Endodermal cell (in vitro differentiated cells): ENCODE measurements around the gene LSM4. TPM values are rescaled to one million over a fixed set of nuclear protein-coding genes. Genes with fewer than 3 reads are reported as not detected.

ENCODE experiments used
- DNase-seq: peaks from one replicate; pipeline ENCODE4 v3.0.0-alpha.2; 2017
- H3K27ac ChIP-seq: 2 replicates; pipeline ENCODE4 v1.5.1; 2013; ENCODE audit warnings: mild to moderate bottlenecking, low read depth, low read length, moderate library complexity
- H3K27me3 ChIP-seq: 2 replicates; pipeline ENCODE4 v1.6.1; 2013; ENCODE audit warnings: mild to moderate bottlenecking, low read length, moderate library complexity; ENCODE audit not compliant: insufficient read depth, control insufficient read depth, poor library complexity, severe bottlenecking
- H3K36me3 ChIP-seq: 2 replicates; pipeline ENCODE4 v1.7.0; 2013; ENCODE audit warnings: mild to moderate bottlenecking, low read length, moderate library complexity; ENCODE audit not compliant: control insufficient read depth, insufficient read depth
- H3K4me1 ChIP-seq: one replicate; pipeline ENCODE4 v1.7.0; 2013; ENCODE audit warnings: low read length; ENCODE audit not compliant: control insufficient read depth, insufficient read depth
- H3K4me3 ChIP-seq: 2 replicates; pipeline ENCODE4 v1.5.1; 2013; ENCODE audit warnings: mild to moderate bottlenecking, low read length, moderate library complexity
- H3K9ac ChIP-seq: 2 replicates; pipeline ENCODE4 v1.6.1; 2013; ENCODE audit warnings: mild to moderate bottlenecking, low read length, moderate library complexity; ENCODE audit not compliant: poor library complexity, severe bottlenecking; ENCODE audit errors: extremely low read depth
- H3K9me3 ChIP-seq: 2 replicates; pipeline ENCODE4 v1.6.1; 2013; ENCODE audit warnings: mild to moderate bottlenecking, low read length, moderate library complexity; ENCODE audit not compliant: control insufficient read depth
- H3K27ac Mint-ChIP-seq: 2 replicates; pipeline ENCODE4 v1.8.0; 2020; ENCODE audit warnings: mixed read lengths
- H3K27me3 Mint-ChIP-seq: 2 replicates; pipeline ENCODE4 v1.8.0; 2021; ENCODE audit warnings: mild to moderate bottlenecking, mixed read lengths; ENCODE audit not compliant: insufficient read depth
- H3K36me3 Mint-ChIP-seq: 2 replicates; pipeline ENCODE4 v1.8.0; 2020; ENCODE audit warnings: low read depth, mixed read lengths
- H3K4me1 Mint-ChIP-seq: 2 replicates; pipeline ENCODE4 v1.8.0; 2020; ENCODE audit warnings: mixed read lengths
- H3K4me3 Mint-ChIP-seq: 2 replicates; pipeline ENCODE4 v1.8.0; 2020; ENCODE audit warnings: mild to moderate bottlenecking, moderate library complexity, mixed read lengths
- H3K9me3 Mint-ChIP-seq: 2 replicates; pipeline ENCODE4 v1.8.0; 2020; ENCODE audit warnings: mild to moderate bottlenecking, mixed read lengths
- WGBS, 2 experiments: methylation state at CpG; one replicate each; pipeline versions ENCODE4 v1.1.5 to v1.1.7; 2013; ENCODE audit warnings: missing lambda C conversion rate in 2 of 2, mixed read lengths in 1 of 2; ENCODE audit not compliant: insufficient coverage in 1 of 2, insufficient read length in 1 of 2; 5-methylcytosine and 5-hydroxymethylcytosine counted together
- total RNA-seq, 2 donors: library from RNA; stranded (reverse); fragmentation: NEBNext Ultra II Directional in 1 of 2; extraction: Animal tissue kit (Norgen Biotek cat#: 25700) in 1 of 2; gene quantifications; 2 replicates in 1 of 2; 3 replicates in 1 of 2; pipeline ENCODE4 v1.2.1, GENCODE V29; 2021
- TF ChIP-seq, protein P1 (sequence below): fragments of 200-600 bp; sonication (generic); conservative IDR thresholded peaks from 2 replicates; pipeline ENCODE4 v1.5.0; 2021; ENCODE audit warnings: antibody characterized with exemption, mild to moderate bottlenecking

LSM4 gene
- total RNA-seq, 2 donors from 2014 or later: 252 to 276 TPM

DNA sequence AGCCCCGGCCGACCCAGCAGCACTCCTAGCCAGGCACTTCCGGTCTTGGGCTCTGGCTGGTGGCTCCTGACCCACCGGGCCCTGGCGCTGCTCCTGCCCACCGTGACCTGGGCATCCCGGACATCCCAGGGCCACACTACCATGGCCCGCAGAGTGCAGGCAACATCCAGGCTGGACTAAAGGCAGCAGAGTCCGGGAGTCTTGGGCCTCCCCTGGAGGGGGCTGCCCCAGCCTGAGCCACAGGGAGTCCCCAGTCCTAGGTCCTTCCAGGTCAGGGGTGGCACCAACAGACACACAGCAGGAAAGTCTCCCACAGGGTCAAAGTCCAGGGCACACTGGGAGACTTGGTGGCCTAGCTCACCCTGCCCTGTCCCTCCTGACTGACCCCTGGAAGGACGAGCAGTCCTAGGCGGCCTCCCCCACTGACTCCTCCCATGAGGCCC lies 10.8 kb downstream of the LSM4 start:
- H3K9me3 Mint-ChIP-seq: no peaks in the 10 kb centered on the region
- no peak for DNase-seq
- H3K27me3 Mint-ChIP-seq: no peaks in the 10 kb centered on the region
- Histone ChIP-seq H3K4me3 (no peak overlapping the region), H3K27ac (no peak overlapping the region), H3K27me3 (no peaks in the 10 kb centered on the region), H3K9ac (no peak overlapping the region), H3K36me3 (peaks cover 59% of the 10 kb centered on the region), H3K9me3 (no peaks in the 10 kb centered on the region), H3K4me1 (no peaks in the 10 kb centered on the region)
- no peak overlapping the region for H3K4me3 Mint-ChIP-seq
- peaks cover 11% of the 10 kb centered on the region for H3K4me1 Mint-ChIP-seq
- WGBS, 2 experiments: 95% methylated on average over 3 to 11 of the region's 11 CpGs
- TF ChIP-seq, protein P1, sequence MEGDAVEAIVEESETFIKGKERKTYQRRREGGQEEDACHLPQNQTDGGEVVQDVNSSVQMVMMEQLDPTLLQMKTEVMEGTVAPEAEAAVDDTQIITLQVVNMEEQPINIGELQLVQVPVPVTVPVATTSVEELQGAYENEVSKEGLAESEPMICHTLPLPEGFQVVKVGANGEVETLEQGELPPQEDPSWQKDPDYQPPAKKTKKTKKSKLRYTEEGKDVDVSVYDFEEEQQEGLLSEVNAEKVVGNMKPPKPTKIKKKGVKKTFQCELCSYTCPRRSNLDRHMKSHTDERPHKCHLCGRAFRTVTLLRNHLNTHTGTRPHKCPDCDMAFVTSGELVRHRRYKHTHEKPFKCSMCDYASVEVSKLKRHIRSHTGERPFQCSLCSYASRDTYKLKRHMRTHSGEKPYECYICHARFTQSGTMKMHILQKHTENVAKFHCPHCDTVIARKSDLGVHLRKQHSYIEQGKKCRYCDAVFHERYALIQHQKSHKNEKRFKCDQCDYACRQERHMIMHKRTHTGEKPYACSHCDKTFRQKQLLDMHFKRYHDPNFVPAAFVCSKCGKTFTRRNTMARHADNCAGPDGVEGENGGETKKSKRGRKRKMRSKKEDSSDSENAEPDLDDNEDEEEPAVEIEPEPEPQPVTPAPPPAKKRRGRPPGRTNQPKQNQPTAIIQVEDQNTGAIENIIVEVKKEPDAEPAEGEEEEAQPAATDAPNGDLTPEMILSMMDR: no peak
- H3K36me3 Mint-ChIP-seq: peaks cover 51% of the 10 kb centered on the region
- H3K27ac Mint-ChIP-seq: no peak overlapping the region

DNA sequence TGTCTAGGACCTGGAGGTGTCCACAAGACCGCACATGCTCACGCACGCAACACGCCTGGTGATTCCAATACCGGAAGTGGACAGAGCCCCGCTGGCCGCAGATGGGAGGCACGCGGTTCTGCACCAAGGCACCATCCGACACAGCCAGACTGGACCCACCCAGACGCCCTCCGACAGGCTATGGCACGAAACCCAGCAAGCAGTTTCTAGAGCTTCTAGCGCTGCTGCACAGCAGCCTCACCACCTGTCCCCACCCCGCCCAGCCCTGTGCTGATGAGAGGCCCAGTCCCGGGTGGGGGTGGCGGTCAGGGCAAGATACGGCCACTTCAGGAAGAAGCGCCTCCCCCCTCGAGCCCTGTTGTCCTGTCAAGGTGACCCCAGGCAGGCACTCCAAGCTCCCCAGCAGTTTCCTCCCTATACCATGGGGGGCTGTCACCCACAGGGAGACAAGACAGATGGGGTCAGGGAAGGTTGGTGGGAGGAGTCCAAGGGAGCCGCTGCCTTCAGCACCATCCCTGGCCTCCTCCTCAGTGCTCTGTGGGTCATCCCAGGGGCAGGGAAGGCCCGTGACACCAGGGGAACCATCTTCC lies 11.3 kb downstream of the LSM4 start:
- H3K9me3 ChIP-seq: no peaks in the 10 kb centered on the region
- H3K36me3 ChIP-seq: peaks cover 62% of the 10 kb centered on the region
- 91 to 92% methylated on average over 17 to 22 of the region's 22 CpGs for WGBS, 2 experiments
- H3K27ac ChIP-seq: no peak overlapping the region
- no peak overlapping the region for H3K4me3 ChIP-seq
- no peaks in the 10 kb centered on the region for H3K27me3 ChIP-seq
- no peaks in the 10 kb centered on the region for H3K4me1 ChIP-seq
- no peak overlapping the region for H3K4me3 Mint-ChIP-seq
- no peaks in the 10 kb centered on the region for H3K9me3 Mint-ChIP-seq
- TF ChIP-seq, protein P1: no peak
- H3K27me3 Mint-ChIP-seq: no peaks in the 10 kb centered on the region
- DNase-seq: no peak
- H3K4me1 Mint-ChIP-seq: peaks cover 11% of the 10 kb centered on the region
- H3K36me3 Mint-ChIP-seq: peaks cover 57% of the 10 kb centered on the region
- no peak overlapping the region for H3K27ac Mint-ChIP-seq
- no peak overlapping the region for H3K9ac ChIP-seq

DNA sequence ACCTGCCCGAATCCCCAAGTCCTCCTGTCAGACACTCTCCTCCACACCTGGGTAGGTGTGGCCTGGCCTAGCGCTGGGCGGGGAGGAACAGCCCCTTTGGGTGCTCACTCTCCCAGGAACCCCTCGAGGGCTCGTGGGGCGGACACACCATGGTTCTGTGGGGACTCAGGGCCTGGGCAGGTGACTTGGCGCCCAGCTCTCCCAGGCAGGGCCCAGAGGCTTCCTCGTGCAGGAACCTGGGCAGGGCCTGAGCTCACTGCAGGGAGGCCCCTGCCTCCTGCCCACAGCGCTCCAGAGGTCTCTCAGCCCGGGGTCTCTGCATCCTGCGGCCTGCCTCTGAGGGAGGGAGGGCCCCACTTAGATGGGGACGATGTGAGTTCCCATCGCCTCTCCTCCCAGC lies 11.9 kb downstream of the LSM4 start:
- H3K27ac ChIP-seq: no peak overlapping the region
- Mint-ChIP-seq H3K9me3 (no peaks in the 10 kb centered on the region), H3K36me3 (peaks cover 58% of the 10 kb centered on the region), H3K4me1 (peaks cover 6% of the 10 kb centered on the region), H3K4me3 (no peak overlapping the region), H3K27me3 (no peaks in the 10 kb centered on the region), H3K27ac (peak overlapping the region; percentile 58)
- TF ChIP-seq, protein P1: no peak
- no peaks in the 10 kb centered on the region for H3K9me3 ChIP-seq
- no peak for DNase-seq
- H3K4me1 ChIP-seq: no peaks in the 10 kb centered on the region
- peaks cover 67% of the 10 kb centered on the region for H3K36me3 ChIP-seq
- no peak overlapping the region for H3K4me3 ChIP-seq
- no peaks in the 10 kb centered on the region for H3K27me3 ChIP-seq
- no peak overlapping the region for H3K9ac ChIP-seq
- 94 to 98% methylated on average over 8 to 13 of the region's 13 CpGs for WGBS, 2 experiments
